Heart left ventricle (tissue), 16 donors: ENCODE measurements around the gene ACADSB. TPM values are rescaled to one million over a fixed set of nuclear protein-coding genes. Genes with fewer than 3 reads are reported as not detected.

Source experiments
- ATAC-seq, 4 donors: fragments of 200-7000 bp; cut with Tn5 transposase; one replicate each; pipeline ENCODE4 v1.9.1; 2020 to 2022; ENCODE audit warnings: moderate library complexity in 4 of 4, mild to moderate bottlenecking in 3 of 4, moderate number of reproducible peaks in 1 of 4
- DNase-seq, 5 donors: peaks; one replicate each; pipeline ENCODE4 v3.0.0-alpha.2; 2020
- H3K27ac ChIP-seq, 12 donors: fragments of 200-600 bp; sonication (generic) in 4 of 12; one replicate each; pipeline versions ENCODE4 v1.5.0 to v1.8.0; 2016 to 2022; ENCODE audit warnings: mild to moderate bottlenecking in 2 of 12
- H3K27me3 ChIP-seq, 9 donors: fragments of 200-600 bp; sonication (generic) in 2 of 9; one replicate each; pipeline versions ENCODE4 v1.5.1 to v1.8.0; 2016 to 2022; ENCODE audit warnings: mild to moderate bottlenecking in 3 of 9
- H3K36me3 ChIP-seq, 9 donors: fragments of 200-600 bp; sonication (generic) in 2 of 9; one replicate each; pipeline versions ENCODE4 v1.5.0 to v1.8.0; 2018 to 2022; ENCODE audit warnings: mild to moderate bottlenecking in 2 of 9
- H3K4me1 ChIP-seq, 12 donors: fragments of 200-600 bp; sonication (generic) in 4 of 12; one replicate each; pipeline versions ENCODE4 v1.5.0 to v1.8.0; 2016 to 2022; ENCODE audit warnings: mild to moderate bottlenecking in 3 of 12
- H3K4me3 ChIP-seq, 12 donors: fragments of 200-600 bp; sonication (generic) in 4 of 12; one replicate each; pipeline versions ENCODE4 v1.5.0 to v1.8.0; 2017 to 2022; ENCODE audit warnings: mild to moderate bottlenecking in 9 of 12, moderate library complexity in 4 of 12
- H3K9me3 ChIP-seq, 12 donors: fragments of 200-600 bp; sonication (generic) in 4 of 12; one replicate each; pipeline versions ENCODE4 v1.5.0 to v1.8.0; 2016 to 2022; ENCODE audit warnings: mild to moderate bottlenecking in 1 of 12
- CTCF ChIP-seq, 12 donors: fragments of 200-600 bp; sonication (generic) in 4 of 12; IDR thresholded peaks; one replicate each; pipeline versions ENCODE4 v1.5.0 to v1.8.0; 2018 to 2022; ENCODE audit warnings: antibody characterized with exemption in 12 of 12, mild to moderate bottlenecking in 5 of 12
- POLR2A ChIP-seq, 2 donors: fragments of 450-650 bp; IDR thresholded peaks; one replicate each; pipeline ENCODE4 v1.6.1; 2017; ENCODE audit warnings: antibody characterized with exemption in 2 of 2, mild to moderate bottlenecking in 2 of 2, moderate library complexity in 2 of 2
- WGBS, 4 donors: extraction: QIAGEN DNeasy Blood & Tissue Kit in 2 of 4; methylation state at CpG; one replicate each; pipeline versions ENCODE4 v1.1.5 to v1.1.7; 2013 to 2018; 5-methylcytosine and 5-hydroxymethylcytosine counted together
- intact Hi-C, 10 donors: fragments of 100-400 bp; cut with DNase I; formaldehyde crosslinking; loops; one replicate each; pipeline versions ENCODE4 v1.11.1 to v1.14.2; 2022
- polyA plus RNA-seq, 2 donors: library from polyadenylated mRNA; stranded (reverse); fragments of 200-250 nt; gene quantifications; one replicate each; pipeline ENCODE4 v1.2.3, GENCODE V29; 2013
- total RNA-seq, 9 donors: library from RNA; depleted of rRNA in 2 of 9; stranded (reverse); fragments of >200 nt in 2 of 9; fragmentation: NEBNext Ultra II Directional in 3 of 9; extraction: Animal tissue kit (Norgen Biotek cat#: 25700) in 3 of 9; gene quantifications; one replicate each; pipeline versions ENCODE4 v1.1.0 to v1.2.4, GENCODE V29; 2016 to 2023
- donor health status: ischemic (EF 13 %, LVEDD 7.1; RV severe dilation, severe dysfunction).
- donor health status: healthy with polysubstance abuse.
- donor health status: DM: no; HTN: yes; CAD: no.
- donor health status: DM: no; HTN: no; CAD: no.
- donor health status: ischemic (EF 25% LVEDD 6.9; RV normal size, moderate dysfunction).
- donor health status: ischemic (EF 25% LVEDD 5.7; RV mildly dilated, moderate dysfunction).
- donor health status: healthy.
- donor health status: DM: yes; HTN: yes; CAD: no.
- donor health status: ischemic (EF 35%, LVEDD 5.7; RV mildly dilated, moderate dysfunction).
- donor health status: nonischemic (EF 11% LVEDD 7.7; RV severe dilation, severe dysfunction).
- donor health status: DM: yes; HTN: yes; CAD: no.
- donor health status: PGD.
- donor health status: ischemic (EF 29% LVEDD 5.4; RV normal size, mild dysfunction).
- donor health status: nonischemic (EF 23%, LVEDD 6.1; RV moderate dilation, normal function).

ACADSB gene
- total and polyA plus RNA-seq, 11 donors, result 9.6 to 102 (median 53.4) TPM

GRCh38 chr10:123057968-123058367 lies 49.2 kb downstream of the ACADSB start:
- intact Hi-C loops, result no loop called here
- no peaks in the 10 kb centered on the region for H3K4me1 ChIP-seq
- TF ChIP-seq POLR2A (IDR thresholded peaks at IDR 0.05) (no peak), CTCF (IDR thresholded peaks at IDR 0.05) (no peak)
- ATAC-seq, result no peak
- no peak overlapping the region for H3K4me3 ChIP-seq
- peaks cover 0 to 38% (median 10%) of the 10 kb centered on the region in 9 donors for H3K36me3 ChIP-seq
- H3K27ac ChIP-seq, result no peak overlapping the region
- DNase-seq, result no peak
- H3K9me3 ChIP-seq, result no peaks in the 10 kb centered on the region
- no peaks in the 10 kb centered on the region for H3K27me3 ChIP-seq
- WGBS, 4 donors, result 94 to 97% (median 96%) methylated on average over 3 of the region's 3 CpGs

GRCh38 chr10:123061865-123062264 lies 53.1 kb downstream of the ACADSB start:
- ATAC-seq, result no peak
- Histone ChIP-seq H3K9me3 (no peaks in the 10 kb centered on the region), H3K36me3 (peaks cover 0 to 7% (median 0%) of the 10 kb centered on the region in 9 donors), H3K27ac (no peak overlapping the region), H3K4me1 (no peaks in the 10 kb centered on the region), H3K27me3 (peaks cover 0 to 17% (median 0%) of the 10 kb centered on the region in 9 donors), H3K4me3 (no peak overlapping the region)
- 89 to 95% (median 92%) methylated on average over 2 of the region's 2 CpGs for WGBS, 4 donors
- TF ChIP-seq CTCF (IDR thresholded peaks at IDR 0.05) (no peak), POLR2A (IDR thresholded peaks at IDR 0.05) (no peak)
- no peak for DNase-seq
- intact Hi-C loops, result no loop called here

GRCh38 chr10:123062726-123063125 lies 53.9 kb downstream of the ACADSB start:
- Histone ChIP-seq H3K27me3 (peaks cover 0 to 17% (median 3%) of the 10 kb centered on the region in 9 donors), H3K36me3 (no peaks in the 10 kb centered on the region), H3K27ac (no peak overlapping the region), H3K4me3 (no peak overlapping the region), H3K4me1 (no peaks in the 10 kb centered on the region), H3K9me3 (no peaks in the 10 kb centered on the region)
- WGBS, 4 donors, result 80 to 83% (median 82%) methylated on average over 10 of the region's 10 CpGs
- TF ChIP-seq CTCF (IDR thresholded peaks at IDR 0.05) (no peak), POLR2A (IDR thresholded peaks at IDR 0.05) (no peak)
- intact Hi-C loops, result no loop called here
- ATAC-seq (no peak), DNase-seq (no peak)

- Histone ChIP-seq H3K9me3 (no peaks in the 10 kb centered on the region), H3K4me3 (no peak overlapping the region), H3K36me3 (no peaks in the 10 kb centered on the region), H3K27me3 (peaks cover 0 to 23% (median 4%) of the 10 kb centered on the region in 9 donors), H3K4me1 (no peaks in the 10 kb centered on the region), H3K27ac (no peak overlapping the region)
- DNase-seq, result no peak
- intact Hi-C loops, result no loop called here
- 89 to 93% (median 91%) methylated on average over 10 of the region's 10 CpGs for WGBS, 4 donors
- ATAC-seq, result no peak
- no peak for TF ChIP-seq CTCF (IDR thresholded peaks at IDR 0.05)
- TF ChIP-seq POLR2A (IDR thresholded peaks at IDR 0.05), result no peak
Observed at GRCh38 chr10:123068087-123068853, 59.5 kb downstream of the ACADSB start.
